Thymus (tissue), 11 donors: ENCODE results near the gene MFSD12. TPM values are rescaled to one million over a fixed set of nuclear protein-coding genes. Genes with fewer than 3 reads are reported as not detected.
"Not testable (repeated sequence)": the region's sequence is repeated elsewhere in the genome, so short reads cannot be mapped to it uniquely, and the experiment has no call there.

Experiments used
- DNase-seq, 9 donors: peaks; one replicate each; pipeline ENCODE4 v3.0.0-alpha.2; 2013; ENCODE audit warnings: low spot score in 9 of 9, low read depth in 6 of 9, missing footprints in 1 of 9
- H3K27ac ChIP-seq, 2 donors: one replicate each; pipeline ENCODE4 v1.5.1; 2013; ENCODE audit warnings: control low read depth in 1 of 2, low read depth in 1 of 2, low read length in 1 of 2, mild to moderate bottlenecking in 1 of 2, moderate library complexity in 1 of 2
- H3K27me3 ChIP-seq, 2 donors: one replicate each; pipeline ENCODE4 v1.5.1; 2013; ENCODE audit warnings: low read length in 1 of 2; ENCODE audit not compliant: control insufficient read depth in 2 of 2, insufficient read depth in 1 of 2
- H3K36me3 ChIP-seq, 2 donors: one replicate each; pipeline ENCODE4 v1.5.1; 2013; ENCODE audit warnings: low read length in 1 of 2, mild to moderate bottlenecking in 1 of 2, moderate library complexity in 1 of 2; ENCODE audit not compliant: control insufficient read depth in 2 of 2, insufficient read depth in 2 of 2
- H3K4me1 ChIP-seq, 2 donors: one replicate each; pipeline ENCODE4 v1.5.1; 2013; ENCODE audit warnings: low read length in 2 of 2; ENCODE audit not compliant: control insufficient read depth in 2 of 2, insufficient read depth in 2 of 2
- H3K4me3 ChIP-seq, 2 donors: one replicate each; pipeline ENCODE4 v1.5.1; 2013; ENCODE audit warnings: low read length in 2 of 2, control low read depth in 1 of 2, mild to moderate bottlenecking in 1 of 2
- H3K9me3 ChIP-seq, 2 donors: one replicate each; pipeline ENCODE4 v1.5.1; 2013; ENCODE audit warnings: low read length in 1 of 2, mild to moderate bottlenecking in 1 of 2; ENCODE audit not compliant: control insufficient read depth in 2 of 2, insufficient read depth in 1 of 2
- WGBS: extraction: QIAGEN DNeasy Blood & Tissue Kit; methylation state at CpG from one replicate; pipeline ENCODE4 v1.1.7; 2013; 5-methylcytosine and 5-hydroxymethylcytosine counted together
- polyA plus RNA-seq: library from polyadenylated mRNA; stranded (reverse); fragments of 200-250 nt; gene quantifications from one replicate; pipeline ENCODE4 v1.2.3, GENCODE V29; 2013
- total RNA-seq: library from RNA; stranded (reverse); fragments of 120-200 nt; gene quantifications from one replicate; pipeline ENCODE4 v1.2.4, GENCODE V29; 2013
- donor health status: healthy.

Gene MFSD12
- total and polyA plus RNA-seq, 2 donors: 47.5 to 76.0 TPM

DNA sequence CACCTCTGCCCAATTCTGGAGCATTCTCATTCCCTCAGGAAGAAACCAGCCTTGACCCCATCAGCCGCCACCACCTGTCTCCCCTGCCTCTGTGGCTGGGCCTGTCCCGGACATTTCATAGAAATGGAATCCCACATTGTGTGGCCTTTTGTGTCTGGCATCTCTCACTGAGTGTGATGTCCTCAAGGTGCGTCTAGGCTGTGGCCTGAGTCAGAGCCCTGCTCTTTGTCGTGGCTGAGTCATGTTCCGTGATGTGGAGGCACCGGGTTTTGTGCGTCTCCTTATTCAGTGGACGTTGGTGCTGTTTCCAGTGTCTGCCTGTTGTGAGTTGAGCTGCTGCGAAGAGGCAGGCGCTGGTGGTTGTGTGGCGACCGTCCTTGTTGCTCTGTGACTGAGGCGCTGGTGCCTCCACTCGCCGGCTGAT lies 47.8 kb downstream of the MFSD12 start:
- Histone ChIP-seq H3K27ac (no peak overlapping the region), H3K36me3 (peaks cover 33 to 53% of the 10 kb centered on the region in 2 donors), H3K4me3 (no peak overlapping the region), H3K4me1 (peaks cover 7 to 28% of the 10 kb centered on the region in 2 donors), H3K27me3 (no peaks in the 10 kb centered on the region), H3K9me3 (peaks cover 0 to 1% of the 10 kb centered on the region in 2 donors)
- DNase-seq: no peak
- WGBS: 97% methylated on average over 15 of the region's 15 CpGs

DNA sequence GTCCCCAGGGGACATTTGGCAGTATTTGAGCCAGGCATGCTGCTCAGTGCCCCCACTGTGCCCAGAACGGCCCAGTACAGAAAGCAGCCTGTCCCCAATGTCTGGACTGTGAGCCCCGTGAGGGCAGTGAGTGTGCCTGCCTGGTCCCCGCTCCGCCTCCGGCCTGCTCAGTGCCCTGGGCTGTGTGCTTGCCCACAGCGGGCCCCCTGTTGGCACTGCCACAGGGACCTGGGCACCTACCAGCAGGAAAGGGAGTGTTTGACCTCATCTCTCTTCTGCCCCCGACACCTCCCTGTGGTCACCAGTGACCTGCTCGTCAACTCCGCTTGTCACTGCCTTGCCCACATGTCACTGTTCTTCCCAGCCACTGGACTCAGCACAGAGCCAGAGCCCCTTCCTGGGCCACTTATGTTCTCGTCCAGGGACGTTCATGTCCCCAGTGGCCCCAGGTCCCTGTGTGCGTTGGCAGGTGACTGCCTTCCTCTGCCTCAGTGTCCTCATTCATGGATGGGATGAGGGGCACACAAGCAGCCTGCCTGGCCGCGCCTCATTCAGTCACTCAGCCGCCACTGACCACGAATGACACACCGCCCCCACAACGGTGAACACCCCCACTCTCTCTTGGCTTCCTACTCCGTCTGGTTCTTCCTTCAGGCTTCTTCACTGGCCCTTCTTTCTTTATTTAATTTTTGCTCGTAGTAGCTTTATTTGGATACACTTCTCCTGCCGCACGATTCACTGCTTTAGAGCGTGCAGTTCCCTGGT lies 48.4 kb downstream of the MFSD12 start:
- H3K36me3 ChIP-seq: peaks cover 30 to 50% of the 10 kb centered on the region in 2 donors
- peaks cover 0 to 1% of the 10 kb centered on the region in 2 donors for H3K9me3 ChIP-seq
- 96% methylated on average over 23 of the region's 23 CpGs for WGBS
- no peaks in the 10 kb centered on the region for H3K27me3 ChIP-seq
- no peak for DNase-seq
- no peak overlapping the region for H3K27ac ChIP-seq
- peaks cover 7 to 28% of the 10 kb centered on the region in 2 donors for H3K4me1 ChIP-seq
- H3K4me3 ChIP-seq: no peak overlapping the region

DNA sequence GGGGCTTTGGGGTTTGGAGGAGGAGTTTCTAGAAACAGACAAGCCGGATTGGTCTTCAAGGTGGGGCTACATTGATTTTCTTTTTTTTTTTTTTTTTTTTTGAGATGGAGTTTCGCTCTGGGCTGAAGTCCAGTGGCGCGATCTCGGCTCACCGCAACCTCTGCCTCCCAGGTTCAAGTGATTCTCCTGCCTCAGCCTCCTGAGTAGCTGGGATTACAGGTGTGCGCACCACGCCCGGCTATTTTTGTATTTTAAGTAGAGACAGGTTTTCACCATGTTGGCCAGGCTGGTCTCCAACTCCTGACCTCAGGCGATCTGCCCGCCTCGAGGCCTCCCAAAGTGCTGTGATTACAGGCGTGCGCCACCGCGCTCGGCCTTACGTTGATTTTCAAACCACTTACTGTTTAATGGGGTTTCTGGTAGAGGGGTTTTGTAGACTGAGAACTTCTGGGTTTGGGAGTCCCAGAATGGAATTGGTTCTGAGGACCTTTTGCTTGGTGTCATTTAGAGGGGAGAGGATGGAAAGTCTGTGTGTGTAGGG lies 49.2 kb downstream of the MFSD12 start:
- H3K4me3 ChIP-seq, H3K27ac ChIP-seq, H3K9me3 ChIP-seq, DNase-seq, H3K27me3 ChIP-seq: not testable (repeated sequence)
- H3K4me1 ChIP-seq: peaks cover 7 to 28% of the 10 kb centered on the region in 2 donors
- peaks cover 30 to 45% of the 10 kb centered on the region in 2 donors for H3K36me3 ChIP-seq
- 94% methylated on average over 18 of the region's 18 CpGs for WGBS

DNA sequence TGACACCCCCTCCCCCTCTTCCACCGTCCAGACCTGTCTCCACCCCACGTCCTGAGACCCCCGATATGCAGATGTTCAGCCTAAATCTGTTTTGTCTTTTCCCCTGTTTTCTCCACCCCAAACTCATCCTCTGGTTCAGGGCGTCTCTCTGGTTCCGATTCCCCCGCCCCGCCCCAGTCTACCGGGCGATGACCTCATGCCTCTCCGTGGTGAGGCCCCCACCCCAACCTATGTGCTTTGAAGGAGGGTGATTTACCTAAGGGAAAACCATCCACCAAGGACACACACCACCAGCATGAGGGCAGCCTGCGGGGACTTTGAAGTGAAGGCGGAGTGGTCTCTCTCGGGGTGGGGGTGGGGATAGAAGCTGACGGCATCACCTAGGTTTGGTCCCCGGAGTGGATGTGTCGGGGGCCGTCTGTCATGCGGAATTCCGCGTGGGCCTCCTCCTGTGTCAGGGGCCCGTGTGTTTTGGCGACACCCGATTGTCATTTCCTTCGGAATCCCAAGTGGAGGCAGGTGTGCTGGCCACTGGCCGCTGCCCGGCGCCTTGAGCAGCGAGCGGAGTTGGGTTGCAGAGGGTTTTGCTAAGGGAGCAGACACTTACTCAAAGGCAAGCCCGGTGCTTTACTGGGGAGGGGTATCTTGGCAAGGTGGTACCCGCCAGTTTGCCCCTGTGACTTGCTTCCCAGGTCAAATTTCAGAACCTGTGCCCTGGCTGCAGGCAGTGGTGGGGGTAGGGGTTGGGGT lies 49.8 kb downstream of the MFSD12 start:
- H3K4me3 ChIP-seq: peak overlapping the region; percentile 74 to 77
- H3K27ac ChIP-seq: peak overlapping the region in 1 of 2 donors; percentile 52
- 74% methylated on average over 31 of the region's 31 CpGs for WGBS
- peaks cover 7 to 28% of the 10 kb centered on the region in 2 donors for H3K4me1 ChIP-seq
- peaks cover 27 to 42% of the 10 kb centered on the region in 2 donors for H3K36me3 ChIP-seq
- DNase-seq: no peak
- peaks cover 0 to 1% of the 10 kb centered on the region in 2 donors for H3K9me3 ChIP-seq
- H3K27me3 ChIP-seq: no peaks in the 10 kb centered on the region

DNA sequence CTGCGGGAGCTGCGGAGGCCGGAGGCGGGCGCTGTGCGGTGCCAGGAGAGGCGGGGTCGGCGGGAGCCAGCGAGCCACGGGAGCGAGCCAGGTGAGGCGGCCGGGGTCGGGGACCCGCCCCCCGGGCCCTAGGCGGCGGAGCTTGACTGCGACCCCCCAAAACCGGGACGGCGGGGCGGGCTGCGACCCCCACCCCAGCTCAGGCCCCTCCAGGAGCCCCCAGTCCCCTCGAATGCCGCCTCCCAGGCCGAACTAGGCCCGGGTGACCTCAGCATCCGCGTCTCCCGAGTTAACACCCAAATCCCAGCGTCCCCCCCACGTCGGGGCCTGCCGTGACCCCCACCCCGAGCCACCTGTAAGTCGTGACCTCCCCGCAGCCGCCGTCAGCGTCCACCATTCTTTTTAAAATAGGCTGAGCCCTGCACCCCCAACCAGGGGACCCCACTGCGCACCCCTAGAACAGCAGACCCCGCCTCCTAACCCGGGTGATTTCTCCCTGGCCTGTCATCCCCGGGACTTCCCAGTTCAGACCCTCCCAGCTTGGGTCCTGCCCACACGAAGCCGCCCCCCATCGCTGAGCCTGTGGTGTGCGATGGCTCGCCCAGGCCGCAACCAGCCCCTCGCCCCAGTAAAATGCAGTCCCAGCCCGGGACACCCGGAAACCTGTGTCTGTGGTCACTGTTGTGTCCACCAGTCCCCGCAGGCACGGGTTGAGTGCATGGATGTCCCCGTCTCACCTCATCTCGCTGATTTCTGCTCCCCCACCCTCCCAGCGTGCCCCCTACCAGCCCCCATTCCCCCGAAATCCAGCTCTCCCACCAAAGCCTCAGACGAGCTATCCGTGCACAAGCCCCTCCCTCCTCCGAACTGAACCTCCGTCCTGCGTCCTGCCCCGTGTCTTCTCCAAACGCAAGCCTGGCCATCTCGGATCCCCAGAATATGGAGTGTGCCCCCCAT lies 50.7 kb downstream of the MFSD12 start:
- peaks cover 27 to 33% of the 10 kb centered on the region in 2 donors for H3K36me3 ChIP-seq
- DNase-seq: peak in 1 of 9 donors; percentile 28
- H3K9me3 ChIP-seq: peaks cover 0 to 1% of the 10 kb centered on the region in 2 donors
- H3K4me3 ChIP-seq: peak overlapping the region; percentile 74 to 77
- under 1% methylated on average over 69 of the region's 69 CpGs for WGBS
- H3K4me1 ChIP-seq: peaks cover 7 to 28% of the 10 kb centered on the region in 2 donors
- peak overlapping the region; percentile 1 to 84 for H3K27ac ChIP-seq
- H3K27me3 ChIP-seq: no peaks in the 10 kb centered on the region

DNA sequence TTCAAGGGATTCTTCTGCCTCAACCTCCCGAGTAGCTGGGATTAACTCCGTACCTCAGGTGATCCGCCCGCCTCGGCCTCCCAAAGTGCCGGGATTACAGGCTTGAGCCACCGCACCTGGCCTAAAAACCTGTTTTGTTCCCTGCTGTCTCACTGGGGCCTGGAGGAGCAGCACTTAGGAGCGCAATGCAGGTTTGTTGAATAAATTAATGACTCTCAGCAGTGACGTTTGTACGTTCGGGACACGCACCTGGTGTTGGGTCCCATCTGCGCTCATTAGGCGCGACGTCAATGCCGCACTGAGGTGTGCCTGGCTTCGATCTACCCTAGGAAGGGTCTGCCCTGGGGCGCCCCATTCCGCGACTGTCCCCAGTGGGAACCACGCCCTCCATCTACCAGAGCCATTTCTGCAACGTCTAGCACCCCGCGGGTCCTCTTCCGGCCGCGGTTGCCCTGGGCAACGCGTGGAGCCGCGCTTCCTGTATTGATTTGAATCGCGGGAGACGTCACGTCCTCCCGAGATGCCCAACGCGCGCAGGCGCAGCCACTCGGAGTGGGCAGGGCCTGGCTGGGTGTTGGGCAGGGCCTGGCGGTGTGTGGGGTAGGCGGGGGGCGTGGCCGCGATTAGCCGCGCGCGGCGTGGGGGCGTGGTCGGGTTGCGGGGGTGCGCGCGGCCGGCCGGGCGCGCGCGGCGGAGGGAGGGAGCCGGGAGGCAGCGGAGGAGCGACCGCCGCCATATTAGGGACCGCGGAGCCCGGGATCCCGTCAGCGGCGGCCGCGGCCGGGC lies 51.6 kb downstream of the MFSD12 start, which contains the start of gene FZR1:
FZR1 (plus strand) TSS at position 714 of the 786 bp plus-strand sequence. CDS start 16,679 bp downstream, outside the sequence.
- Histone ChIP-seq H3K27ac (peak within 1 kb of the TSS; percentile 86 to 91), H3K4me1 (peaks cover 7 to 33% of the 10 kb centered on the region in 2 donors), H3K9me3 (peaks cover 1 to 2% of the 10 kb centered on the region in 2 donors), H3K27me3 (no peaks in the 10 kb centered on the region), H3K4me3 (peak within 1 kb of the TSS; percentile 77 to 78), H3K36me3 (peaks cover 22 to 25% of the 10 kb centered on the region in 2 donors)
- 1% methylated on average over 79 of the region's 79 CpGs for WGBS
- peak; percentile 93 to 100 (median 99) for DNase-seq

DNA sequence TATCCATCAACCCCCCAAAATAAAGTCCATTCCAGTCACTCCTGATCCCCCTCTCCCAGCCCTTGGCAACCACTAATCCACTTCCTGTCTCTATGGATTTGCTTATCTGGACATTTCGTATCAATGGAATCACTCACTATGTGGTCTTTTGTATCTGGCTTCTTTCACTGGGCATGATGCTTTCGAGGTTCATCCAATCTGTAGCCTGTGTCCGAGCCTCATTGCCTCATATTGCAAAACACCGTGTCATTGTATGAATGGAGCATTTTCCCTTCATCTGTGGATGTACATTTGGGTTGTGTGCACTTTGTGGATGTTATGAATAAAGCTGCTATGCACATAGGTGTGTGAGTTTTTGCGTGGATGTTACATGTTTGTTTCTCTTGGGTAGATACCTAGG lies 52.7 kb downstream of the MFSD12 start:
- Histone ChIP-seq H3K27ac (no peak overlapping the region), H3K4me3 (no peak overlapping the region), H3K9me3 (peaks cover 1 to 2% of the 10 kb centered on the region in 2 donors), H3K36me3 (peaks cover 13 to 16% of the 10 kb centered on the region in 2 donors), H3K27me3 (no peaks in the 10 kb centered on the region), H3K4me1 (peaks cover 10 to 40% of the 10 kb centered on the region in 2 donors)
- WGBS: 95% methylated on average over 5 of the region's 5 CpGs
- no peak for DNase-seq
